ENCODE measurements around the gene UGT1A5.

DNA sequence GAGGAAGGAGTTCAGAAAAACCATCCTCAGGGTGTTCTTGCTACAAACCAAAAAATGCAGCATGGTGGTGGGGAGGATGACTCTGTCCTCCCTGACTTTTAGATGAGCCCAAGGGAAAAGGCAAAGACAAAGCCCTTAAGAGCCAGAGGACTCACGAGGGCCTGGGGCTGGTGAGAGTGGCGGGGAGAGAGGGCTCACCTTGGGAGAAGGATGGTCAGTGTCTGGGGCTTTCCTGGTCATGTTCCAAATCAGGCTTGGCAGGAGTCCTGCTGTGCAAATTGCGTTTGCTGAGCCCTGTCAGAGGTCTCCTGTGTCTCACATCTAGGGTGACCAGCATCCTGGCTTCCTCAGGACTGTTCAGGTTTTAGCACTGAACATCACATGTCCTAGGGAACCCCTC, 52.1 kb downstream of the UGT1A5 start:
- TF ChIP-seq POLR2A (IDR thresholded peaks at IDR 0.05), result no peak
- TF ChIP-seq, protein P1, sequence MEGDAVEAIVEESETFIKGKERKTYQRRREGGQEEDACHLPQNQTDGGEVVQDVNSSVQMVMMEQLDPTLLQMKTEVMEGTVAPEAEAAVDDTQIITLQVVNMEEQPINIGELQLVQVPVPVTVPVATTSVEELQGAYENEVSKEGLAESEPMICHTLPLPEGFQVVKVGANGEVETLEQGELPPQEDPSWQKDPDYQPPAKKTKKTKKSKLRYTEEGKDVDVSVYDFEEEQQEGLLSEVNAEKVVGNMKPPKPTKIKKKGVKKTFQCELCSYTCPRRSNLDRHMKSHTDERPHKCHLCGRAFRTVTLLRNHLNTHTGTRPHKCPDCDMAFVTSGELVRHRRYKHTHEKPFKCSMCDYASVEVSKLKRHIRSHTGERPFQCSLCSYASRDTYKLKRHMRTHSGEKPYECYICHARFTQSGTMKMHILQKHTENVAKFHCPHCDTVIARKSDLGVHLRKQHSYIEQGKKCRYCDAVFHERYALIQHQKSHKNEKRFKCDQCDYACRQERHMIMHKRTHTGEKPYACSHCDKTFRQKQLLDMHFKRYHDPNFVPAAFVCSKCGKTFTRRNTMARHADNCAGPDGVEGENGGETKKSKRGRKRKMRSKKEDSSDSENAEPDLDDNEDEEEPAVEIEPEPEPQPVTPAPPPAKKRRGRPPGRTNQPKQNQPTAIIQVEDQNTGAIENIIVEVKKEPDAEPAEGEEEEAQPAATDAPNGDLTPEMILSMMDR (IDR thresholded peaks at IDR 0.05), result no peak

All from suprapubic skin (tissue), 3 donors.